HepG2 (cell line): ENCODE results near the gene UCHL3. TPM values are rescaled to one million over a fixed set of nuclear protein-coding genes. Genes with fewer than 3 reads are reported as not detected.
A peak's percentile ranks its signal among the peaks of the same experiment; 100 is the strongest.

Experiments used
- BRCA1 ChIP-seq: sonication (generic); formaldehyde crosslinking; IDR thresholded peaks from 2 replicates; pipeline ENCODE4 v1.4.0; 2020; ENCODE audit warnings: missing genetic modification reagents
- CEBPB ChIP-seq: IDR thresholded peaks from 2 replicates; pipeline ENCODE4 v1.6.1; 2011; ENCODE audit warnings: low read depth, low read length, improper control_type of control experiment, borderline replicate concordance
- CREB1 ChIP-seq, 2 experiments: fragments of 450-650 bp in 1 of 2; IDR thresholded peaks; 2 replicates each; pipeline ENCODE4 v1.6.1; 2016 to 2017; ENCODE audit warnings: control low read depth in 1 of 2, mild to moderate bottlenecking in 1 of 2, missing compliant biosample characterization in 1 of 2, missing genetic modification characterization in 1 of 2
- GABPA ChIP-seq, 2 experiments: IDR thresholded peaks; 2 replicates each; pipeline ENCODE4 v1.6.1; 2011 to 2016; ENCODE audit warnings: low read depth in 2 of 2, low read length in 1 of 2, missing biosample characterization in 1 of 2, missing genetic modification characterization in 1 of 2
- GPN1 ChIP-seq: sonication (generic); formaldehyde crosslinking; IDR thresholded peaks from 2 replicates; pipeline ENCODE4 v1.5.1; 2020; ENCODE audit warnings: missing genetic modification reagents, borderline replicate concordance
- HDAC6 ChIP-seq: fragments of 200-600 bp; sonication (generic); IDR thresholded peaks from 2 replicates; pipeline ENCODE4 v1.7.0; 2017; ENCODE audit warnings: mild to moderate bottlenecking, antibody characterized with exemption, low read length, low read depth
- HNF4A ChIP-seq: sonication (generic); formaldehyde crosslinking; IDR thresholded peaks from 2 replicates; pipeline ENCODE4 v1.4.0; 2020; ENCODE audit warnings: missing genetic modification reagents
- HOXA3 ChIP-seq: sonication (generic); formaldehyde crosslinking; IDR thresholded peaks from 2 replicates; pipeline ENCODE4 v1.5.0; 2020; ENCODE audit warnings: missing genetic modification reagents
- JDP2 ChIP-seq: sonication (generic); formaldehyde crosslinking; IDR thresholded peaks from 2 replicates; pipeline ENCODE4 v1.8.1; 2022; ENCODE audit warnings: missing genetic modification reagents, borderline replicate concordance
- MED13 ChIP-seq: sonication (generic); formaldehyde crosslinking; IDR thresholded peaks from 2 replicates; pipeline ENCODE4 v1.5.0; 2020; ENCODE audit warnings: missing genetic modification reagents
- NAIF1 ChIP-seq: sonication (generic); formaldehyde crosslinking; IDR thresholded peaks from 2 replicates; pipeline ENCODE4 v1.5.0; 2020; ENCODE audit warnings: mild to moderate bottlenecking, missing genetic modification reagents, borderline replicate concordance
- PCBP1 ChIP-seq: fragments of 200-400 bp; formaldehyde crosslinking; IDR thresholded peaks from 2 replicates; pipeline ENCODE4 v1.6.1; 2017; ENCODE audit warnings: mild to moderate bottlenecking, low read depth, low read length, borderline replicate concordance
- SAP130 ChIP-seq: IDR thresholded peaks from 2 replicates; pipeline ENCODE4 v1.6.1; 2016; ENCODE audit warnings: low read depth
- SNAPC4 ChIP-seq: sonication (generic); formaldehyde crosslinking; IDR thresholded peaks from 2 replicates; pipeline ENCODE4 v1.4.0; 2020; ENCODE audit warnings: mild to moderate bottlenecking, missing genetic modification reagents
- ZNF260 ChIP-seq: sonication (generic); formaldehyde crosslinking; IDR thresholded peaks from 2 replicates; pipeline ENCODE4 v1.4.0; 2020; ENCODE audit warnings: missing genetic modification reagents, low read depth, mild to moderate bottlenecking, borderline replicate concordance
- ZNF335 ChIP-seq: sonication (generic); formaldehyde crosslinking; IDR thresholded peaks from 2 replicates; pipeline ENCODE4 v1.4.0; 2020; ENCODE audit warnings: missing genetic modification reagents
- ZNF512 ChIP-seq: sonication (generic); formaldehyde crosslinking; IDR thresholded peaks from 2 replicates; pipeline ENCODE4 v1.4.0; 2020; ENCODE audit warnings: mild to moderate bottlenecking, missing genetic modification reagents
- ZNF691 ChIP-seq: sonication (generic); formaldehyde crosslinking; IDR thresholded peaks from 2 replicates; pipeline ENCODE4 v1.4.0; 2020; ENCODE audit warnings: missing genetic modification reagents, low read depth, mild to moderate bottlenecking, borderline replicate concordance
- ZNF746 ChIP-seq: sonication (generic); formaldehyde crosslinking; IDR thresholded peaks from 2 replicates; pipeline ENCODE4 v1.8.0; 2022; ENCODE audit warnings: mild to moderate bottlenecking, missing genetic modification reagents
- ZNF784 ChIP-seq: sonication (generic); formaldehyde crosslinking; IDR thresholded peaks from 2 replicates; pipeline ENCODE4 v1.5.1; 2020; ENCODE audit warnings: missing genetic modification reagents, mild to moderate bottlenecking, borderline replicate concordance
- polyA plus RNA-seq, 8 experiments: library from polyadenylated mRNA; depleted of rRNA in 3 of 8; stranded (reverse) in 7 of 8; unstranded in 1 of 8; fragments of >200 nt; fragmentation: Illumina TruSeq in 4 of 8; extraction: Trizol in 4 of 8; gene quantifications; 2 replicates each; pipeline versions ENCODE4 v1.2.1 to v1.2.3, GENCODE V29; 2011 to 2016; ENCODE audit warnings: low read depth in 4 of 8, missing spikeins in 1 of 8, mixed read lengths in 1 of 8; ENCODE audit not compliant: insufficient read depth in 1 of 8
- total RNA-seq, 5 experiments: library from RNA; depleted of rRNA; stranded (reverse); fragments of >200 nt; fragmentation: Illumina TruSeq; extraction: Trizol; gene quantifications; 2 replicates each; pipeline ENCODE4 v1.2.3, GENCODE V29; 2016; ENCODE audit warnings: low read depth in 1 of 5

UCHL3 gene
- total and polyA plus RNA-seq, 2 of the 13 experiments (the other 11 are each of a cell fraction or from before 2014, with no cell fraction given) = 36.2 to 93.3 TPM

GRCh38 chr13:75635101-75635827, 85.7 kb downstream of the UCHL3 start (continued):
- TF ChIP-seq SNAPC4 (CRISPR knock-in tag) (no peak), GABPA (IDR thresholded peaks at IDR 0.05; ENCODE audit: low read depth, low read length) (no peak), GABPA (CRISPR knock-in tag; IDR thresholded peaks at IDR 0.05; ENCODE audit: low read depth) (no peak), ZNF260 (CRISPR knock-in tag) (no peak), MED13 (CRISPR knock-in tag) (0 out of 2 replicates have a peak, but pooled peaks have one; percentile 20), BRCA1 (CRISPR knock-in tag) (no peak), SAP130 (CRISPR knock-in tag) (peak; percentile 53), ZNF691 (CRISPR knock-in tag) (no peak), ZNF784 (CRISPR knock-in tag) (no peak), ZNF746 (CRISPR knock-in tag) (no peak; the same call in 1 of the 2 replicates), CEBPB (no peak), HDAC6 (no peak), NAIF1 (CRISPR knock-in tag) (no peak), JDP2 (no peak), PCBP1 (no peak), GPN1 (CRISPR knock-in tag) (no peak; the same call in 1 of the 2 replicates), CREB1 (IDR thresholded peaks at IDR 0.05) (no peak), CREB1 (CRISPR knock-in tag; IDR thresholded peaks at IDR 0.05) (no peak), HNF4A (CRISPR knock-in tag) (no peak), ZNF512 (CRISPR knock-in tag) (no peak), HOXA3 (0 out of 2 replicates have a peak, but pooled peaks have one; percentile 36), ZNF335 (CRISPR knock-in tag) (no peak)
